ENCODE measurements around the gene CCDC174. TPM values are rescaled to one million over a fixed set of nuclear protein-coding genes. Genes with fewer than 3 reads are reported as not detected.

Gene CCDC174
- total RNA-seq (2022; extraction: Qiagen RNA extraction; ENCODE audit: low read depth): 13.0 to 14.0 TPM (median 13.6 TPM) in 5 replicates

GRCh38 chr3:14651440-14652251 lies at the start of gene CCDC174:
Gene CCDC174, plus strand, starts transcription at chr3:14651762. Its CDS starts 75 bp downstream, at chr3:14651837.

GRCh38 chr3:14674841-14675240 lies 23.3 kb downstream of the CCDC174 start, which contains the start of gene C3orf20:
Gene C3orf20, plus strand, starts transcription at chr3:14675141. Its CDS starts 7,573 bp downstream, at chr3:14682714.

Other genes starting within 250 kb of the CCDC174 start
- gene SLC6A6, start 249.2 kb upstream of the CCDC174 start, total RNA-seq (2022; extraction: Qiagen RNA extraction; ENCODE audit: low read depth): 76.4 to 100 TPM (median 95.5 TPM) in 5 replicates
- gene GRIP2, start 111.4 kb upstream of the CCDC174 start, total RNA-seq (2022; extraction: Qiagen RNA extraction; ENCODE audit: low read depth): 1.0 to 2.0 TPM (median 1.6 TPM) in 5 replicates
- 0.05 TPM in 1 of 5 replicates, not detected in the others for gene C3orf20, start 23.4 kb downstream of the CCDC174 start, total RNA-seq (2022; extraction: Qiagen RNA extraction; ENCODE audit: low read depth)
- 0.06 to 0.18 TPM in 2 of 5 replicates, not detected in the others for gene FGD5, start 167.2 kb downstream of the CCDC174 start, total RNA-seq (2022; extraction: Qiagen RNA extraction; ENCODE audit: low read depth)